GM12891 (cell line): Measurements from ENCODE around the gene LHFPL6.

Source experiments
- POLR2A ChIP-seq: IDR thresholded peaks from 2 replicates; pipeline ENCODE4 v1.6.1; 2011; ENCODE audit warnings: low read depth, low read length, control low read depth
- POLR2AphosphoS5 ChIP-seq: IDR thresholded peaks from 2 replicates; pipeline ENCODE4 v1.6.1; 2011; ENCODE audit warnings: low read depth, low read length, control low read depth
- POU2F2 ChIP-seq: IDR thresholded peaks from 2 replicates; pipeline ENCODE4 v1.6.1; 2011; ENCODE audit warnings: low read depth, mild to moderate bottlenecking, control low read depth, low read length, moderate library complexity
- SPI1 ChIP-seq: IDR thresholded peaks from 2 replicates; pipeline ENCODE4 v1.6.1; 2011; ENCODE audit warnings: low read depth, low read length, control low read depth
- TAF1 ChIP-seq: IDR thresholded peaks from 2 replicates; pipeline ENCODE4 v1.6.1; 2011; ENCODE audit warnings: low read depth, low read length, control low read depth

GRCh38 chr13:39302820-39303219, 300.2 kb downstream of the LHFPL6 start:
- TF ChIP-seq POLR2A (no peak), TAF1 (no peak), POU2F2 (no peak), POLR2AphosphoS5 (no peak), SPI1 (no peak)
